Endodermal cell (in vitro differentiated cells): ENCODE measurements around the gene RFPL3. TPM values are rescaled to one million over a fixed set of nuclear protein-coding genes. Genes with fewer than 3 reads are reported as not detected.
A peak's percentile ranks its signal among the peaks of the same experiment; 100 is the strongest.

Experiments used
- DNase-seq: peaks from one replicate; pipeline ENCODE4 v3.0.0-alpha.2; 2017
- H3K27ac ChIP-seq: 2 replicates; pipeline ENCODE4 v1.5.1; 2013; ENCODE audit warnings: mild to moderate bottlenecking, low read depth, low read length, moderate library complexity
- H3K27me3 ChIP-seq: 2 replicates; pipeline ENCODE4 v1.6.1; 2013; ENCODE audit warnings: mild to moderate bottlenecking, low read length, moderate library complexity; ENCODE audit not compliant: insufficient read depth, control insufficient read depth, poor library complexity, severe bottlenecking
- H3K36me3 ChIP-seq: 2 replicates; pipeline ENCODE4 v1.7.0; 2013; ENCODE audit warnings: mild to moderate bottlenecking, low read length, moderate library complexity; ENCODE audit not compliant: control insufficient read depth, insufficient read depth
- H3K4me1 ChIP-seq: one replicate; pipeline ENCODE4 v1.7.0; 2013; ENCODE audit warnings: low read length; ENCODE audit not compliant: control insufficient read depth, insufficient read depth
- H3K4me3 ChIP-seq: 2 replicates; pipeline ENCODE4 v1.5.1; 2013; ENCODE audit warnings: mild to moderate bottlenecking, low read length, moderate library complexity
- H3K9ac ChIP-seq: 2 replicates; pipeline ENCODE4 v1.6.1; 2013; ENCODE audit warnings: mild to moderate bottlenecking, low read length, moderate library complexity; ENCODE audit not compliant: poor library complexity, severe bottlenecking; ENCODE audit errors: extremely low read depth
- H3K9me3 ChIP-seq: 2 replicates; pipeline ENCODE4 v1.6.1; 2013; ENCODE audit warnings: mild to moderate bottlenecking, low read length, moderate library complexity; ENCODE audit not compliant: control insufficient read depth
- H3K27ac Mint-ChIP-seq: 2 replicates; pipeline ENCODE4 v1.8.0; 2020; ENCODE audit warnings: mixed read lengths
- H3K27me3 Mint-ChIP-seq: 2 replicates; pipeline ENCODE4 v1.8.0; 2021; ENCODE audit warnings: mild to moderate bottlenecking, mixed read lengths; ENCODE audit not compliant: insufficient read depth
- H3K36me3 Mint-ChIP-seq: 2 replicates; pipeline ENCODE4 v1.8.0; 2020; ENCODE audit warnings: low read depth, mixed read lengths
- H3K4me1 Mint-ChIP-seq: 2 replicates; pipeline ENCODE4 v1.8.0; 2020; ENCODE audit warnings: mixed read lengths
- H3K4me3 Mint-ChIP-seq: 2 replicates; pipeline ENCODE4 v1.8.0; 2020; ENCODE audit warnings: mild to moderate bottlenecking, moderate library complexity, mixed read lengths
- H3K9me3 Mint-ChIP-seq: 2 replicates; pipeline ENCODE4 v1.8.0; 2020; ENCODE audit warnings: mild to moderate bottlenecking, mixed read lengths
- WGBS, 2 experiments: methylation state at CpG; one replicate each; pipeline versions ENCODE4 v1.1.5 to v1.1.7; 2013; ENCODE audit warnings: missing lambda C conversion rate in 2 of 2, mixed read lengths in 1 of 2; ENCODE audit not compliant: insufficient coverage in 1 of 2, insufficient read length in 1 of 2; 5-methylcytosine and 5-hydroxymethylcytosine counted together
- total RNA-seq, 2 donors: library from RNA; stranded (reverse); fragmentation: NEBNext Ultra II Directional in 1 of 2; extraction: Animal tissue kit (Norgen Biotek cat#: 25700) in 1 of 2; gene quantifications; 2 replicates in 1 of 2; 3 replicates in 1 of 2; pipeline ENCODE4 v1.2.1, GENCODE V29; 2021
- TF ChIP-seq, protein P1 (sequence below): fragments of 200-600 bp; sonication (generic); conservative IDR thresholded peaks from 2 replicates; pipeline ENCODE4 v1.5.0; 2021; ENCODE audit warnings: antibody characterized with exemption, mild to moderate bottlenecking

The RFPL3 gene
- total RNA-seq, 2 donors from 2014 or later, result not detected

DNA sequence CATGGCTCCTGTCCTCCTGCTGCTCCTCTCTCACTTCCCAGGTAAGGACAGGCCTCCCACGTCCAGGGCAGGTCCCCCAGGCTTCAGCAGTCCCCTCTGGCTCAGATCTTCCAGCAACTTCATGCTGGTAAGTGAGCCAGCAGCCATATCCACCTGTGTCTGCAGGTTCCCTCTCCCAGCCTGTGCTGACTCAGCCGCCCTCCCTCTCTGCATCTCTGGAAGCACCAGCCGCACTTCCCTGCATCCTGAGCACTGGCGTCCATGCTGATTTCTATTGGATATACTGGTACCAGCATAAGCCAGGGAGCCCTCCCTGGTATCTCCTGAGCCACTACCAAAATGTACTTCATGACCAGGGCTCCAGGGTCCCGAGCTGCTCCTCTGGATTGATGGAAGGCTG is 19.0 kb downstream of the RFPL3 start:
- TF ChIP-seq, protein P1, sequence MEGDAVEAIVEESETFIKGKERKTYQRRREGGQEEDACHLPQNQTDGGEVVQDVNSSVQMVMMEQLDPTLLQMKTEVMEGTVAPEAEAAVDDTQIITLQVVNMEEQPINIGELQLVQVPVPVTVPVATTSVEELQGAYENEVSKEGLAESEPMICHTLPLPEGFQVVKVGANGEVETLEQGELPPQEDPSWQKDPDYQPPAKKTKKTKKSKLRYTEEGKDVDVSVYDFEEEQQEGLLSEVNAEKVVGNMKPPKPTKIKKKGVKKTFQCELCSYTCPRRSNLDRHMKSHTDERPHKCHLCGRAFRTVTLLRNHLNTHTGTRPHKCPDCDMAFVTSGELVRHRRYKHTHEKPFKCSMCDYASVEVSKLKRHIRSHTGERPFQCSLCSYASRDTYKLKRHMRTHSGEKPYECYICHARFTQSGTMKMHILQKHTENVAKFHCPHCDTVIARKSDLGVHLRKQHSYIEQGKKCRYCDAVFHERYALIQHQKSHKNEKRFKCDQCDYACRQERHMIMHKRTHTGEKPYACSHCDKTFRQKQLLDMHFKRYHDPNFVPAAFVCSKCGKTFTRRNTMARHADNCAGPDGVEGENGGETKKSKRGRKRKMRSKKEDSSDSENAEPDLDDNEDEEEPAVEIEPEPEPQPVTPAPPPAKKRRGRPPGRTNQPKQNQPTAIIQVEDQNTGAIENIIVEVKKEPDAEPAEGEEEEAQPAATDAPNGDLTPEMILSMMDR, result no peak
- WGBS, 2 experiments, result 78 to 88% methylated on average over 3 to 5 of the region's 5 CpGs
- no peak overlapping the region for H3K4me3 Mint-ChIP-seq
- Histone ChIP-seq H3K36me3 (no peaks in the 10 kb centered on the region), H3K4me1 (no peaks in the 10 kb centered on the region), H3K4me3 (no peak overlapping the region), H3K9ac (no peak overlapping the region), H3K9me3 (no peaks in the 10 kb centered on the region), H3K27ac (no peak overlapping the region), H3K27me3 (no peaks in the 10 kb centered on the region)
- H3K27me3 Mint-ChIP-seq, result no peaks in the 10 kb centered on the region
- H3K9me3 Mint-ChIP-seq, result no peaks in the 10 kb centered on the region
- H3K4me1 Mint-ChIP-seq, result no peaks in the 10 kb centered on the region
- H3K36me3 Mint-ChIP-seq, result no peaks in the 10 kb centered on the region
- DNase-seq, result no peak
- H3K27ac Mint-ChIP-seq, result no peak overlapping the region

DNA sequence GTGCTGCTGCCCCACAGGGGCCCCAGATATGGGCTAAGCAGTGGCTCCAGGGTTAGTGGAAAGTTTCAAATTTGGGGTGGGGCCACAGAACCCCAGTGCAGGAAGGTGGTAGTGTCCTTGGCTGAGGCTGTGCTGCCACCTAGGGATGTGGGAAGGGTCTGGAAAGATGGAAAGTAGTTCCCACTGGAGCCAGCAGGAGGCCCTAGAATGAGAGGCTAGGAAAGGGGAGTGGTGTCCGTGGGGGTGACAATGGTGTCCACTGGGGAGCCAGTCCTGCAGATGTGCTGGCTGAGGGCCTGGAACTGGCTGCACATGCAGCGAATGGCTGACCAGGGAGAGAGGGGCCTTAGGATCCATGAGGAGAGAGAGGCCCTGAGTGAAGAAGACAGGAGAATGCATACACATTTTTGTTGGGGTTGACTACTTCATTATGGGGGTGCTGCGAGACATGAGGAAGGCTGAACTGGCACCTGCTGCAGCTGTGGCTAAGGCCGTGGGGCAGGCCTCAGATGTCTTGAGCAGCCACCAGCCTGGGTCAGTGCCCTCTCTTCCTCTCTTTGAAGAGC is 21.1 kb downstream of the RFPL3 start:
- no peaks in the 10 kb centered on the region for H3K4me1 Mint-ChIP-seq
- no peaks in the 10 kb centered on the region for H3K9me3 ChIP-seq
- no peaks in the 10 kb centered on the region for H3K27me3 Mint-ChIP-seq
- no peak overlapping the region for H3K27ac ChIP-seq
- no peaks in the 10 kb centered on the region for H3K36me3 Mint-ChIP-seq
- H3K36me3 ChIP-seq, result no peaks in the 10 kb centered on the region
- H3K4me1 ChIP-seq, result no peaks in the 10 kb centered on the region
- H3K9me3 Mint-ChIP-seq, result no peaks in the 10 kb centered on the region
- no peak overlapping the region for H3K4me3 Mint-ChIP-seq
- H3K9ac ChIP-seq, result no peak overlapping the region
- H3K4me3 ChIP-seq, result no peak overlapping the region
- no peaks in the 10 kb centered on the region for H3K27me3 ChIP-seq
- DNase-seq, result peak; percentile 91
- no peak overlapping the region for H3K27ac Mint-ChIP-seq
- 46 to 56% methylated on average over 3 to 4 of the region's 4 CpGs for WGBS, 2 experiments
- TF ChIP-seq, protein P1, result peak; percentile 97

DNA sequence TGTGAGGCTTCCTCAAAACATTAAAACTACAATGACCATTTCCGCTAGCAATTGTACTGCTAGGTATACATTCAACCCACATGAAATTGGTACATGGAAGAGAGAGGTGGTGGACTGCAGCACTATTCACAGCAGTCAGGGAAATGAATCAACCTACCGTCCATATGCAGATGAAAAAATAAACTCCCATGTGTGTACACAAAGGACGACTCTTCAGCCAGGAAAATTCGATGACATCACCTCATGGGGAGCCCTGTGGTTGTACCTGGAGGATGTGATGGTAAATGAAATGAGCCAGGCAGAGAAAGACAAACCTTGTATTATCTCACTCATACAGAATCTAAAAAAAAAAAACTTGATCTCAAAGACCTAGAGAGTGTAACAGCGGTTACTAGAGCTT is 23.3 kb downstream of the RFPL3 start:
- Mint-ChIP-seq H3K36me3 (peaks cover 8% of the 10 kb centered on the region), H3K9me3 (no peaks in the 10 kb centered on the region), H3K4me1 (no peaks in the 10 kb centered on the region), H3K27me3 (no peaks in the 10 kb centered on the region), H3K27ac (peak overlapping the region; percentile 3), H3K4me3 (no peak overlapping the region)
- WGBS, 2 experiments, result 79 to 100% methylated on average over 1 to 3 of the region's 5 CpGs
- H3K9me3 ChIP-seq, result no peaks in the 10 kb centered on the region
- TF ChIP-seq, protein P1, result no peak
- H3K27ac ChIP-seq, result no peak overlapping the region
- no peak overlapping the region for H3K4me3 ChIP-seq
- no peak for DNase-seq
- H3K27me3 ChIP-seq, result no peaks in the 10 kb centered on the region
- no peak overlapping the region for H3K9ac ChIP-seq
- H3K4me1 ChIP-seq, result no peaks in the 10 kb centered on the region
- peaks cover 2% of the 10 kb centered on the region for H3K36me3 ChIP-seq
